Measurements from ENCODE around the gene TOMM5.
"Not testable (repeated sequence)": the region's sequence is repeated elsewhere in the genome, so short reads cannot be mapped to it uniquely, and the experiment has no call there.

Gene TOMM5

DNA sequence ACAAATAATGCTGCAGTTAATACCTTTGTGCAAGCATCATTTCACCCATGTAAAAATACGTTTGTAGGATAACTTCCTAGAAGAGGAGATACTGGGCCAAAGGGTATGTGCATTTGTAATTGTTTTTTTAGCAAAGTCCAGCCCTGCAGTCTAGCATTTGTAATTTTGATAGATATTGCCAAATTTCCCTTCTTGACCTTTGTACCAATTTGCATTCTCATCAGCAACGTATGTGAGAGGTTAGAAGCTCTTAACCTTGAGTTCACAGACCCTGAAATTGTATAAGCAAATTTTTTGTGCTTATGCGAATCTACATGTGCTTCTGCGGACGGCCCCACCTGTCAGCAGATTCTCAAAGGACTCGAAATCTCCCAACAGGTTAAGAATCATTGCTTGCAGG lies 18.6 kb upstream of the TOMM5 start:
- no peak for DNase-seq

DNA sequence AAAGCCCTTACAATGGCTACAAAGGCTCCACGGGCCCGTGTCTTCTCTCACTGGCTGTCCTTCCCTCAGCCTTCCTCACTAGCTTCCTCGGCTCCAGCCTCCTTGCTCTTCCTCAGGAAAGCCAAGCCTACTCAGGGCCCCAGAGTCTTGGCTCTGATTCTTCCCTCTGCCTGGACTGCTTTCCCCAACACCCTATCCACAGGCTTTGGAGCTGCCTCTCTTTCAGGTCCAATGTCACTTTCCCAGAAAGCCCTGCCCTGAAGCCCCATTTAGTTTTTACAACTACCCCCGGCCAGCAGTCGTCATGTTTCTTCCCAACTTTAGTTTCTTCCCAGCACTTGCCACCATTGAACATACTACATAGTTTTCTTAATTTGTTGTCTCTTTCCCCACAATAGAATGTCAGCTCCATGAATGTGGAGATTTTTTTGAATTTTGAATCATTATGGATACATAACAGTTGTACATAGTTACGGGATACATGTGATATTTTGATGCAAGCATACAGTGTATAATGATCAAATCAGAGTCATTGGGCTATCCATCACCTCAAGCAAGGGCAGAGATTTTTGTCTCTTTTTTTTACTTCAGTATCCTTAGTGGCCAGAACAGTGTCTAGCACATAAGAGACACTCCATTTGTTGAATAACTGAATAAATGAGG lies 17.5 kb upstream of the TOMM5 start:
- no peak for DNase-seq

DNA sequence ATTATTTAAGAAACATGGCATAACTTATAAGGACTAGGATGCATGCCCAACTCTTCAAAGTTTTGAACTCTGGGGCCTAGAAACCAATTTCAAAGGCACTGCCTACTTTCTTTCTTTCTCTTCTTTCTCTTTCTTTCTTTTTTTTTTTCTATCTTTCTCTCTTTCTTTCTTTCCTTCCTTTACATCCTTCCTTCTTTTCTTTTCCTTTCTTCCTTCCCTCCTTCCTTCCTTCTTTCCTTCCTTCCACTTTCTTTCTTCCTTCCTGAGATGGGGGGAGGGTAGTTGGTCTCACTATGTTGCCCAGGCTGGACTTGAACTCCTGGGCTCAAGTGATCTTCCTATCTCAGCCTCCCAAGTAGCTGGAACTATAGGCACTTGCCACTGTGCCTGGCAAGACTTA lies 15.9 kb upstream of the TOMM5 start:
- no peak for DNase-seq

DNA sequence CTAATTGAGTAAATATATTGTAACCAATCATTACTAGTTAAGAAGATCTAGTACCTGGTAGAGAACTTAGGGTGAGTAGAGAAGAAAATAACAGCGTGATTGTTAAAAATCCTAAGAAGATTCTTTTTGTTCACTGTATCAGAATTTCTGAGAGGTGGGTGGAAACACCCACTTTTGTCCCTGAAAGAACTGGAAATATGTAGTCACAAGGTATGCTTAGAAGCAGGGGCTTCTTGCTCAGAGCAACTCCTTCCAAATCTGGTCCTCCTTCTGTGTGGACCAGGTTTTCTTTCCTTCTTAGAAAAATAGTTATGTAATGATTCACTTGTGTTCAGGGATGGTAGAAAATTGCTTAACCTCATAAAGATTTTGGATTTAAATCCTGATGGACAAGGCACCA lies 11.9 kb upstream of the TOMM5 start:
- no peak for DNase-seq

DNA sequence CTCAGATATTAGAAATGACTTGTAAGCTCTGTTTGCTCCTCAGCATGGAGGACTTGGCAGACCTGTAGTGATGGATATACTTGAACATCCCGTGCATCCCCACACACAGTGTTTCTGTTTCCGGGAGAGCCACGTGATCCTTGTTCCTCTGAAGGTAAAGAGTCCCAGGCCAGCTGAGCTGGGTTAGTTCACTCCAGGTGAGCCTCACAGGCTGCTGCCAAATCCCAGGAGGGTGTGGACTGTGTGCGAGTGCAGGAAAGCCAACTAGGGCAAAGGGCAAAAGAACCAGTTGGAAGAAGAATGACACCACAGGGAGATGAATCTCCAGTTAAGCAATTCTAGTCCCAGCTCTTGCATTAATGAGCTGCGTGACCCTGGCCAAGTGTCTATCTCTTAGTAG lies 10.4 kb upstream of the TOMM5 start:
- no peak for DNase-seq

DNA sequence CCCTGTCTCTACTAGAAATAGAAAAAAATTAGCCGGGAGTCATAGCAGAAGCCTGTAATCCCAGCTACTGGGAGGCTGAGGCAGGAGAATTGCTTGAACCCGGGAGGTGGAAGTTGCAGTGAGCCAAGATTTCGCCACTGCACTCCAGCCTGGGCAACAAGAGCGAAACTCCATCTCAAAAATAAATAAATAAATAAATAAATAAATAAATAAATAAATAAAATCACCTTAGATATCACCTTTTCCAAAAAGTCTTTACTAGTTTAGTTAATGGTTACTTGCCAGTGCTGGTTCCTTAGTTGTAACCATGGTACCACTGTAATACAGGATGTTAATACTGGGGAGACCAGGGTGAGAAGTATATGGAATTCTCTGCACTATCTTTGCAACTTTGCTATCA lies 9.7 kb upstream of the TOMM5 start:
- not testable (repeated sequence) for DNase-seq

DNA sequence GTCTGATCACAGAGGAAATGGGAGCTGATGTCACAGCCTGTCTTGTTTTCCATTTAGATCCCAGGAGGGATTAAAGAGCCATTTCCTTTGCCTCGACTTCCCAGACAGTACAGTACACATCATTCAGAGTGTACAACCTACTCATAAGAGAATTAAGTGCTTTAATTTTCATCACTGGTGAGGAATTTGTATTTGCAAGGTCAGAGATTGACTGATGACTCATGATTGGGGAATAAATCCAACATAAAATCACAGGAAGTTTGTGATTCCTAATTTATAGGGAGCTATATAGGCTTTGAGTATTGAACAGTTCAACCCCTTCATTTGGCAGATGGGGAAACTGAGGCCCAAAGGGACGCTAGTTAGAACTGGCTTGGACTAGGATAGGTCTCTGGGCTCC lies 4.1 kb upstream of the TOMM5 start:
- no peak for DNase-seq

DNA sequence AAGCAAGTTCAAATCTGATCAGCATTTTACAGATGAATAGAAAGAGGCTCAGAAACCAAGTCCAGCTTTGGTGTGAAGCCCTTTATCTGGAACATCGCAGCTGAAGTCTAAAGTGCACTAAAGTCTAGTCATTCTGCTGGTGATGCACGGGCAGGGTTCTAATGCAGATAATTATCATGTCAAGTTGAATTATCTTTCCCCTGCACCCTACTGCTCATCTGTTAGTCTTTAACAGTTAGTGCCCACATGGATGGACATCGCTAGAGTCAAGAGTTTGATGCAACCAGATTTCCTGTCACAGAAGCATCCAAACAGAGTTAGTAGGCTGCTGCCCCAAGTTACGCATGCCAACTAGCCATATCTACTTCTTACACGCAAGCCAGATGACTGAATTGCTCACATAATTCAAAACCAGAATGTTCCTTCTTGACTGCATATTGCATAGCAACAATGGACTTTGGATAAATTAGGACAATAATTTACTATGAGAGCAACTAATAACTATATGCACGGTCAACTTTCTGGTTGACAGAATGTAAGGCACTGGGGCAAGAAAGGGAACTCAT lies 1.6 kb upstream of the TOMM5 start:
- no peak for DNase-seq

DNA sequence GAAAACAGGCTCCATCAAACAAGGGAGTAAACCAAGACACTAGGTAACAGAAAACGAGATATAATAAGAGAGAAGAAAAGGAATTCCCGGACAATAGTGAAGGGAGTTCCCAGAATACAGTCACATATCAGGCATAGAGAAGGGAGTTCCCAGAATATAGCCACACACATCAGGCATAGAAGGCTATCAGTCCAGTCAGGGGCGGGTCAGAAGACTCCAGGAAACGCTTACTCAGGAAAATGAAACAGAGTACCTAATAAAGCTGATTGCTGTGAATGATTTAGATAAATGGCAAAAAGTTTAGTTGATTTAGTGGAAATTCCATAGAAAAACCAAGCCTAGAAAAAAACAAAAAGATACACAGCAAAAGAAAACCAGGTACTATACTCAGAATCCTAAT lies 4.9 kb downstream of the TOMM5 start:
- DNase-seq: no peak

DNA sequence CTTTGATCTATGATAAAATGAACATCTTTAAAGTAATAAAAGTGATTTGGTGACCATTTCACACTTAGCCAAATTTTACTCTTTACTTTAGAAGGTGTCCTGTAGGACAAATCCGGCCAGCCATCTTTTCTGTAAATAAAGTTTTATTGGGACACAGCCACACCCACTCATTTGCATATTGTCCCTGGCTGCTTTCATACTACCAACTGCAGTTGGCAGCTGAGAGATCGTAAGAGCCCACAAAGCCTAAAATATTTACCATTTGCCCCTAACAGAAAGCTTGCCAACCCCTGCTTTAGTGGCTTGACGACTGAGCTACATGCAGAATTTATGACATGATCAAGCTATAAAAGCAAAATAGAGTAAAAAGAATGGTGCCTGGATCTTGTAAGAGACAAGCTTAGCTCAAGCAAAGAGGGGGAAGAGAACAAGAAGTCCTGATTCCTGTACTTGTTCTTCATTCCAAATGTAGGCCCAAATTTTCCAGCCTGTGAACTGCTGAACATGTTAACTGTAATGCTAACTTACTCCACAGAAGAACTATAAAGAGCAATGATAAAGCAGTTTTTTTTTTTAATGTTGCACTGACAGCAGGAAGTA lies 8.8 kb downstream of the TOMM5 start:
- no peak for DNase-seq

DNA sequence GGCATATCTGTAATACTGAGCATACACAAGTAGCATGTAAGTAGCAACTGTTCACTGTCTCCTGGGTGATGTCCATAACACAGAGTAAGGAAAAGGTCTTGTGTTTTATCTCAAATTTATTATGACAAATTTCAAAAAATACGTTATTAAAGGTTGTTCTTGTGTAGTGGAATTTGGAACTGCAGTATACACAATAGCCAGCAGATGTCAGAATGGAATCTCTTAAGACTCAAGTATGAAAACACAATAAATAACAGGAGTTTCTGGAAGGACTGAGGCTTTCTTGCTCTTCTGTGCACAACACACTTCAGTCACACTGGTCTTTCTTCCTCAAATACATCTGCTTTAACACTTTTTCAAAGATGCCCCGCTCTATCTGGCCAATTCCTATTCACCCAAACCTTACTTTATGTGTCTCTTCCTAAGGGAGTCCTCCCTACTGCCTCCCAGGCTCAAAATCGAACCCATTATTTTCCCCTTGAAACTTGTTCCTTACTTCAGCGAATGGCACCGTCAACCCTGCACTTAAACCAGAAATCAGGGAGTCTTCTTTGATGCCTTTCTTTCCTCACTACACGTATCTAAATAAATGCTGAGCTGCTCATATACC lies 9.7 kb downstream of the TOMM5 start:
- DNase-seq: no peak

DNA sequence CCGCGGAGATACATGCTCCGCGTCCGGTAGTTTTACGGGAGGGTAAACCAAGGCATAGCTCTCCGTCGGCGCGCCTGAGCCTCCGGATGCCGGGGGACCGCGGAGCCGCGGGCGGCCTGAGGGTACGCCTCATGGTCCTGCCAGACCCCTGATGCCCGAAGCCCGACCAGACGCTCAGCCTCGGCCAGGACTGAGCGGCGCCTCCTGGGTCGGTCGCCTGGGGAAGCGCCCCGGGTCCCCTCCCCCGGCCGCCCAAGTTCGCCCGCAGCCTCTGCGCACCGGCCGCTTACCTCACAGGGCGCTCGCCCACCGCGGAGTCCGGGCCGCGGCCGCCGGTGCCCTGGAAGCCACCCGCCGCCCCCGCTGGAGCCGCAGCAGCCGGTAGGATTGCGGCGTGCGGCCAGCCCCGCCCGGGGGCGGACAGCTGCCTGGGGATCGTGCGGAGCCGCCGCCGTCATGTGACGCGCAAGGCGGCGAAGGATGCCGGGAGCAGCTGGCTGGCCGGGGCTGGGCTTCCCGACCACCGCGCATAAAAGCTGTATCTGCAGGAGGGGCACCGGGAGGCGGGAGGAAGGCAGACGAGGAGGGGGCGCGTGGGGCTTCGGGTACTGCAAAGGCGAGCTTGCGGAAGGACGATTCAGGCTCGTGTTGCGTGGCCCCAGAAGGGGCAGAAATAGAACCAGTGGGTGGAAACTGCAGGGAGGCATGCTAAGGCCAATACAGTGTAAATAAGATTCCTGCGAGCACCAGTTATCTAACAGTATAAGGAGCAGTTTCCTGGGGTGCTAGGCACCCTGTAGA lies 16.3 kb downstream of the TOMM5 start, which contains the start of gene FBXO10:
FBXO10 (minus strand) TSS at position 460 of the 801 bp plus-strand sequence. CDS start 34,612 bp downstream, outside the sequence.
- DNase-seq: peak; percentile 46

DNA sequence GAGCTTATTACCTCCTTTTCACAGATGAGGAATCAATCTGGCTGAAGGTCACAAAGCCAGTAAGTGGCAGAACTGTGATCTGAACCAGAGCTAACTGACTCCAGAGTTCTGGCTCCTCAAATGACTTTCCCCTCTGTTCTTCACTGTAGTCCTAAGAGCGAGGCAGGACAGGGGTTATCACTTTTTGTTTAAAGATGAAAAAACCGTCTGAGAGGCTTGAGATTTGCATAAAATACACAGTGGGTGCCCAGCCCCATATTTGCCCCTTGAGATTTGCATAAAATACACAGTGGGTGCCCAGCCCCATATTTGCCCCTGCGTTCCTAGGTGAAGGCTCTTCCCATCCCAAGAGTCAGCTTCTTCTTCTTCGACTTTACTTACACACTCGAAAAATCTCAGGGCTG lies 16.9 kb downstream of the TOMM5 start:
- no peak for DNase-seq

DNA sequence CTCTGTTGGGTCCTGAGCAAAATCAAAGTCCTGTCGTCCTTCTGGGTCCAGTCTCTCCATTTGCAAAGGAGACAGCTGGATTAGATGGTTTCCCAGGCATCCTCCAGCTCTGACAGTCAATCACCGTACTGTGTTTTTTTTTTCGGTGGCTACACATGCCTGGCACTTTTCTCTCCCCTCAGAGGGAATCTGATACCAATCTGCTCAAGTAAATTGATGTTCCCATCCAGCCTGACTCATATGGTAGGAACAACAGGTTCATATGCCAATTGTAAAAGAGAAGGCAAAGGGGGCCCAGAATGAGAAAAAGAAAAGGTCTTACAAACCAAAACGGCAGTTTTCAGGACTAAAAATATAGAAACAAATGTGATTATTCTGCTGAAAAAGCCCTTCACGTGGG lies 17.4 kb downstream of the TOMM5 start:
- DNase-seq: no peak

DNA sequence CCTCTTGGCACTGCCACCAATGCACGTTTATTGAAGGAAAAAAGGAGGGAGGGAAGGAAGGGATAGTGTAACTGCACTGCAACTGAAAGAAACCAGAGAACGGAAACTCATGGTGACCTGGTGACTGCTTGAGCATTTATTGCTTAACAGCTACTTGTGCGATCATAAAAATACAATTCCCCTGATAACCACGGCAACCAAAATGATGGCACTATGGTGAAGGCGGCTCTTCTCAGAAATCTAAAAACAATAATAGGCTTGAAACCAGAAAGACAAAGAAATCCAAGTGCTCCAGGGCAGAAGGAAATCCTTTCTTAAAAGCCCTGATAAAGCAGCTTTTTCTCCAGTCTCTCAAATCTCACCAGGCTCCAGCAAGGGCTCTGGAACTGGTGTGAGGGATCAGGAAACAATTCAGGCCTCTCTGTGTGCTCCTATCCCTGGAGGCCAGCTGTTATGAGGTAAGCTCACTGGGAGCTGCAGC lies 18.1 kb downstream of the TOMM5 start:
- DNase-seq: no peak

DNA sequence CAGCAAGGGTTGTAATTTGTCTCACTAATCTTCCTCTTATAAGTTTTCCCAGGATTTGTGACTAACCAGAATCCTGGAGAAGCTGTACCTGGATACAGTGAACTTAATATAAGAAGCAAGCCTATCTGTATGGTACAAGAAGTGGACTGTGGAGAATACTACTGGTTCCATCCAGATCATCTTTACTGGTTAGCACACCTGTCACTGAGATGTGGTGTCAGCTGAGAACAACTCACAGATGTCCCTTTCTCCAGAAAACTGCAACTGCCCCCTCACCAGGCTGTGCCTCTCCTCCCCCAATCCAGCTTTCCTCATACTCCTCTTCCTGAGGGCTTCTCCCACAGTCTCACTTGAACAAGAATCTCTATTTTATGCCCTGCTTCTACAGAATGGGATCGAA lies 21.1 kb downstream of the TOMM5 start:
- no peak for DNase-seq

DNA sequence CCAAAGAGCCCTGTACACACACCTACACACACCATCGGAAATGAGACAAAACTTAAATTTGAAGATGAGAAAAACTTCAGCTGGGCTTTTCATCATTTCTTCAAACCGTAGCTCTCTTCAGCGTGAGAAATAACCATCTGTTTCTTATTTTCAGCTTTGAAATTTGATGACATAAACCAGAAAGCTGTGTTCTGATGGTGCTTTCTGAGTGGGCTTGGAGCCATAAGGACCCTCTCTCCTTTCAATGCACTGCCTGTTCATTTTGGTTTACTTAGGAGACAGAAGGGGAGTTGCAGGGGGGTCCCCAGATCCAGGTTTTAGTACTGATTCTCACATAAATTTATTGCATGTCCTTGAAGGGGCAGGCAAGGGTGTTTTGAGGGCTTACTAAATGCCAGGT lies 25.7 kb downstream of the TOMM5 start:
- DNase-seq: no peak

DNA sequence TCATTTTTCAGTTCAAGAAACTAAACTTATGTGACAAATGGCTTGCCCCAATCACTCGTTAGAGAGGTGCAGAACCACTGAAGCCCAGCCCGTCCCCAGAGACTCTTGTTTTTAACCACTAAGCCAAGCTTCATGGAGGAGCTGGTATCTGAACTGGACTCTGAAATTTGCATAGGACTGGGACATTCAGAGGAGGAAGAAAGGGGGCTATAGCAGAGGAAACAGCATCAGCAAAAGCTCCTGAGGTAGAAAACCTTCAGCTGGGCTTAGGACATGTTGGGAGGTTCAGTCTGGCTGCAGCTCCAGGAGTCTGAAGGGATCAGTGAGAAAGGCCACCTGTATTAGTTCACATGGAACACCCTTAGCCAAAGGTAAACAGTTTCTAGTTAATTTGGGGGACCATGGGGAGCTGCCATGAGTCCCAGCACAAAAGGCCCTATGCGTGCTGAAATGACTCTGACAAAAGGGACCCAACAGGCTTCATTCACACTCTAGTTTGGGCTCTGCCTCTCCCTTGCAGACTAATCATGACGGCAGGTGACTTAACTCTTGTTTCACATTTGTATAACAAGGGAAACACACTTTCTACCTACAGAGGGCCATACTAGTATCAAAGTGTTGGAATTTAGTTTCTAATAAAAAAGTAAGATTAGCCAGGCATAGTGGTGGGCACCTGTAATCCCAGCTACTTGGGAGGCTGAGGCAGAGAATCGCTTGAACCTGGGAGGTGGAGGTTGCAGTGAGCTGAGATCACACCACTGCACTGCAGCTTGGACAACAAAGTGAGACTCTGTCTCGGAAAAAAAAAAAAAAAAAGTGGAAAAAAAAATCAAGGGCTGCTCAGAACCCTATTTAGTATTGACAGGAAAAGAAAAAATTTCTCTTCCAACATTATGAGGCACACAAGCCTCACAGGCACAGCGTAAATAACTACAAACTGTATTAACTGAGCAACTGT lies 26.5 kb downstream of the TOMM5 start:
- DNase-seq: no peak

DNA sequence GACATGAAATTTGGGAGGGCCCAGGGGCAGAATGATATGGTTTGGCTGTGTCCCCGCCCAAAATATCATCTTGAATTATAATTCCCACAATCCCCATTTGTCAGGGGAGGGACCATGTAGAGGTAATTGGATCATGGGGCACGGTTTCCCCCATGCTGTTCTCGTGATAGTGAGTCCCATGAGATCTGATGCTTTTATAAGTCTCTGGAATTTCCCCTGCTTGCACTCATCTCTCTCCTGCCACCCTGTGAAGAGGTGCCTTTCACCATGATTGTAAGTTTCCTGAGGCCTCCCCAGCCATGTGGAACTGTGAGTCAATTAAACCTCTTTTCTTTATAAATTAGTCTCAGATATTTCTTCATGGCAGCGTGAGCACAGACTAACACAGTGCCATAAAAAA lies 27.5 kb downstream of the TOMM5 start:
- no peak for DNase-seq

DNA sequence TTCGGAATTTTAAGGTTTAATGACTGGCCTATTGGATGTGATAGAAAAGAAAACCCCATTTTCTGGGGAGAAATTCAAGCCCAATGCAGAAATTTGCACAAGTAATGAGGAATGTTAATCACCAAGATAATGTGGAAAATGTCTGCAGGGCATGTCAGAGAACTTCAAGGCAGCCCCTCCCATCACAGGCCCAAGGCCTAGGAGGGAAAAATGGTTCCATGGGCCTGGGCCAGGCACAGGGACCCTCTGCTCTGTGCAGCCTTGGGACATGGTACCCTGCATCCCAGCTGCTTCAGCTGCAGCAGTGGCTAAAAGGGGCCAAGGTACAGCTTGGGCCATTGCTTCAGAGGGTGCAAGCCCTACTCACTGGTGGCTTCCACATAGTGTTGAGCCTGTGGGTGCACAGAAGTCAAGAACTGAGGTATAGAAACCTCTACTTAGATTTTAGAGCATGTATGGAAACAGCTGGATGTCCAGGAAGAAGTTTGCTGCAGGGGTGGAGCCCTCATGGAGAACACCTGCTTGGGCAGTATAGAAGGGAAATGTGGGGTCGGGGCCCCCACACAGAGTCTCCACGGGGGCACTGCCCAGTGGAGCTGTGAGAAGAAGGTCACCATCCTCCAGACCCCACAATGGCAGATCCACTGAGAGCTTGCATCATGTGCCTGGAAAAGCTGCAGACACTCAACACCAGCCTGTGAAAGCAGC lies 28.4 kb downstream of the TOMM5 start:
- DNase-seq: no peak

DNA sequence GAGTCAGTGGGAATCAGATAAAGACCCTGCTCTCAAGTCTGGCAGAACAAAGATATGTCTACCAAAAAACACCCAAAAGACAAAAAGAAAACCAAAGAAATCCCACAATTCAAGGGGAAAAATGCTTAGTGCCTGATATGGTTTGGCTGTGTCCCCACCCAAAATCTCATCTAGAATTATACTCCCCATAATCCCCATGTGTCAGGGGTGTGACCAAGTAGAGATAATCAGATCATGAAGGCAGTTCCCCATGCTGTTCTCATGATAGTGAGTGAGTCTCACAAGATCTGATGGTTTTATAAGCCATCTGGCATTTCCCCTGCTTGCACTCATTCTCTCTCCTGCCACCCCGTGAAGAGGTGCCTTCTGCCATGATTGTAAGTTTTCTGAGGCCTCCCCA lies 29.6 kb downstream of the TOMM5 start:
- no peak for DNase-seq

All from activated naive CD4-positive, alpha-beta T cell treated with Interleukin-2 at 50 U/mL for 16 hours (primary cell).